Anterior cingulate cortex (tissue), 58 donors: ENCODE data around the gene CADM4.
"Not testable (repeated sequence)": the region's sequence is repeated elsewhere in the genome, so short reads cannot be mapped to it uniquely, and the experiment has no call there.

Source experiments
- DNase-seq, 58 donors: peaks; one replicate each; lab custom pipeline; 2025; lab: John Stamatoyannopoulos, UW

The CADM4 gene

DNA sequence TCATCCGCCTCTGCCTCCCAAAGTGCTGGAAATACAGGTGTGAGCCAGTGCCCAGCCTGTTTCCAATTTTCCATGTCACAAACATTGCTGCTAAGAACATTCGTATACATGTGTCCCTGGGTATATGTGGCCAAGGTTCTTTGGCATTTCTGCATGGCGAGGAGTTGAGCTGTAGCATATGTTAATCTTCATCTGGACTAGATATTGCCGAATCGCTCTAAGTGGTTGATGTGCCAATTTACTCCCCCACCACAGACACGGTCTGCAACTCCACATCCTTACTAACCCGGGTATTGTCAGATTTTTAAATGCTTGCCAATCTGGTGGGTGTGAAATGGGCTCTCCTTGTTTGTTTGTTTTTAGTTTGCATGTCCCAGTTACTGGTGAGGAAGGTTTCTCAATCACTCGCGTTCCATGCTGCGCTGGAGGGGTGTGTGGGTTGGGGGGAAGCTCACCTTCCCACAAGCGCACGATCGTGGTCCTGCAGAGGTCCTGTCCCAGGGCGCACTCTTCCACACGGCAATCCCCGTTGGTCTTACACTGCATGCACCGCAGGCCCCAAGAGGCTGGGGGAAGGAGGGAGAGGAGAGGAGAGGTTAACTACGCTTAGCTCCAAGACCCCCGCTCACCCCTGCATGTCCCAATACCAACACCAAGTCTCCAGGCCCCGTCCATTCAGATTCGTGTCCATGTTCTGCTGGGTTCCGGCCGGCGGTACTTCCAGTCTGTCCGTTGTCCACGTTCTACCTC lies 27.7 kb upstream of the CADM4 start:
- DNase-seq, result peak in 3 of 58 donors; percentile 1 to 28 (median 5)

DNA sequence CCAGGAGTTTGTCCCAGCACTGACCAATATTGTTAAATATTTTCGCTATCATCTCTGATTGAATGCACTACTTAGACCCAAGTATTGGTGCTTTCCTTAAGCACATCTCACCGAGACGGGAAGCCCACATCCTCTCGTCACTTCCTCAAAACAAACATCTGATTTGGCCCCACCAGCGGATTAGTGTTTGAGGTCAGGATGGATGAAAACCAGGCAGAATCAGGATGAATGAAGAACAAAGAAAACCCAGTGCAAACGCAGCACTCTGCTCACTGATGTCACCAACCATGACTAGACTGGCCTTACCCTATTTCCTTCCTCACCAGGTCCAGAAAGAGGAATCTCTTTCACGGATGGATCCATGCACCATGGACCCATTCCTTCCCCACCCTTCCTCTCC lies 24.4 kb upstream of the CADM4 start:
- peak in 2 of 58 donors; percentile 3 to 26 for DNase-seq

DNA sequence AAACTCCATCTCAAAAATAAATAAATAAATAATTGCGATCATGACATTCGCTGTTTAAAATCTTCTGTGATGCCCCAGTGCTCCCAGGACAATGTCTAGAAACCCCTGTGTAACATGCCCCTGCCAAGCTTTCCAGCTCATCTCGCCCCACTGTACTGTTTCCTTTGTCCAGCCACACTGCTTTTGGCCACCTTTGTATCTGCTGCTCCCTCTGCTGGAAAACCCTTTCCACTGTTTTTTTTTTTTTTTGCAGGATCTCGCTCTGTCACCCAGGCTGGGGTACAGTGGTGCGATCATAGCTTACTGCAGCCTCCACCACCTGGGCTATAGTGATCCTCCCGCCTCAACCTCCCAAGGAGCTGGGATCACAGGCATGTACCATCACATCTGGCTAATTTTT lies 22.8 kb upstream of the CADM4 start:
- DNase-seq, result peak in 1 of 58 donors; percentile 7

DNA sequence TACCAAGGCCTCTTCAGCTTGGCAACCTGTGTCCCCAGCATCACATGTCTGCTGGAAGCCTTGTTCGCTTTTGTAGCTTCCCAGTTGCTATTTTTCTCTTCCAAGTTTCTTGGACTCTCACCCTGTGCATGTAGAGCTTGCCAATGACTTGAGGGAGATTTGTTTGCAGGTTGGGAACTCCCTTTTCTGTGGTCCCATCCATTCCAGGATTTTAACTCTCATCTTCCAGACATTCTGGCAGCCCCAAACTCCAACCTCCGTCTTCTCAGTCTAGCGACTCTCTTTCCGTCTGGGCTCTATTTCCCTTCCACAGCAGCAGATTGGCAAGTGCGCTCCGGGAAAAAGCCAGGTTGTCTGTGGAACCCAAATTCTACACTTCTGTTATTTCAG lies 21.3 kb upstream of the CADM4 start:
- DNase-seq, result peak in 16 of 58 donors; percentile 3 to 60 (median 16)

DNA sequence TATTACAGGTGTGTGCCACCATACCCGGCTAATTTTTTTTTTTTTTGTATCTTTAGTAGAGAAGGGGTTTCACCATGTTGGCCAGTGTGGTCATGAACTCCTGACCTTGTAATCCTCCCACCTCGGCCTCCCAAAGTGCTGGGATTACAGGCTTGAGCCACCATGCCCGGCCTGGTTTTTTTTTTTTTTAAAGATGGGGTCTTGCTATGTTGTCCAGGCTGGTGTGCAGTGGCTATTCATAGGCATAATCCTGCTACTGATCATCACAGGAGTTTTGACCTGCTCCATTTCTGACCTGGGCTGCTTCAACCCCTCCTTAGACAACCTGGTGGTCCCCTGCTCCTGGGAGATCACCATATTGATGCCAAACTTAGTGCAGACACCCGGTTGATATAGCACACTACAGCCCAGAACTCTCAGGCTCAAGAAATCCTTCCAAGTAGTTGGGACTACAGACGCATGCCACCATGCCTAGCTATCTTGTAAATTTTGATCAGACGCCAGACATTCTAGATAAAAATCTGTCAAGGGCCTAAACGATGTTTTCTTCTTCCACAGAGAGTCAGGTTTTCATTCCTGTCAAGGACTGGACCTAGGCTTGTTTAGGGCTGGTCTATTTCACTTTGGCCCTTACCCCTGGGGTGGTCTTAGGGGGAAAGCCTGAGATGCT lies 20.8 kb upstream of the CADM4 start:
- DNase-seq, result no peak

DNA sequence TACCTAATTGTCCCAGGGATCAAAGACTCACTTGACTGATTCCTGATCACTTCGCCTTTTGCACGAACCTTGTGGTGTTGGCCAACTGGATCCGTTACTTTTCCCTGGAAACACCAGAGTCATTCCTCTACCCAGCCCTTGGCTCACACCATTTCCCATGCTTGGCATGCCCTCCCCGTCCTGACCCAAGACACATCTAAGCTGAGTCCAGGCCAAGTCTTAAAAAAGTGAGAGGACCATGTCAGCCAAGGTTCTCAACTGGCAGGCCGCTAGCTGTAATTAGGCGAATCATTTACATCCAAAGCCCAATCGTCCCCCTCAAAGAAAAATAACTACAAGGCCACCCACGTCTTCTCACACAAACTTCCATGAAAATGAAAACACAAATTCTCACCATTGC lies 18.8 kb upstream of the CADM4 start:
- DNase-seq, result peak in 16 of 58 donors; percentile 8 to 69 (median 30)

DNA sequence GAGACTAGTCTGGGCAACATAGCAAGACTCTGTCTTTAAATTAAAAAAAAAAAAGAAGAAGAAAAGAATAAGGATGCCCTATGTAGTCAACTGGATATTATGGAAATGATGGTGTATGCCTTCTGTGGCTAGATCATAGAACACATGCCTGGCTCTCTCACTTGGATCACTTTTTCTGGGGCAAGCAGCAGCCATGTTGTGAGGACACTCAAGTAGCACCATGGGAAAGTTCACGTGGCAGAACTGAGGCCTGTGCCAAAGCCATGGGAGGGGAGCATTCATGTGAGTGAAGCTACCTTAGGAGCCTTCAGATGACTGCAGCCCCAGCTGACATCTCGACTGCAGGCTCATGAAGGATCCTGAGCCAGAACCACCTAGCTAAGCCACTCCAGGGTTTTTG lies 18.4 kb upstream of the CADM4 start:
- no peak for DNase-seq

DNA sequence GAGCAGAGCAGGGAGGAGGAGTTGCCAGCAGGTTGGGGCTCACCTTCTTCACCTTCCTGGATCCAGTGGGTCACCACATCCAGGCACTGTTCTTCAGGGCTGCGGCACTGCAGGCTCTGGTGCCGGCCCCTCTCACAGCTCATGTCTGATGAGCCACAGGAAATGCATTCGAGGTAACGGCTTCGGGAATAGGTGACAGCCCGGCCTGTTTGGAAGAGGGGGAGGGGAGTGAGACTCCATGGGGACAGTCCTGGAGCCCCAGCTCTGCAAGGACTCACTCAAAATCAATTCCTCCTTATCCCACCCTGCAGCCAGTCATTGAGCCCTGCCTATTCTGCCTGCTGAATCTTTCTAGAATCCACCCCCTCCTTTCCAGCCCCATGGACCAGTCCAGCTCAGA lies 16.8 kb upstream of the CADM4 start:
- no peak for DNase-seq

DNA sequence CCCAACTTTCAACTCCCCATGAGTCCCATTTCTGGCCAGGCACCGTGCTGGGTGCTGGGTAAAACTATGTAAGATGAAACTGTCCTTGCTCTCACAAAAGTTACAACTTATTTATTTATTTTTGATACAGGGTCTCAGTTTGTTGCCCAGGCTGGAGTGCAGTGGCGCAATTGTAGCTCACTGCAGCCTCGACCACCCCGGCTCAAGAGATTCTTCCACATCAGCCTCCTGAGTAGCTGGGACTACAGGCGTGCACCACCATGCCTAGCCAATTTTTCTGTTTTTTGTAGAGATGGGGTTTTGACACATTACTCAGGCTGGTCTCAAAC lies 12.9 kb upstream of the CADM4 start:
- peak in 1 of 58 donors; percentile 26 for DNase-seq

DNA sequence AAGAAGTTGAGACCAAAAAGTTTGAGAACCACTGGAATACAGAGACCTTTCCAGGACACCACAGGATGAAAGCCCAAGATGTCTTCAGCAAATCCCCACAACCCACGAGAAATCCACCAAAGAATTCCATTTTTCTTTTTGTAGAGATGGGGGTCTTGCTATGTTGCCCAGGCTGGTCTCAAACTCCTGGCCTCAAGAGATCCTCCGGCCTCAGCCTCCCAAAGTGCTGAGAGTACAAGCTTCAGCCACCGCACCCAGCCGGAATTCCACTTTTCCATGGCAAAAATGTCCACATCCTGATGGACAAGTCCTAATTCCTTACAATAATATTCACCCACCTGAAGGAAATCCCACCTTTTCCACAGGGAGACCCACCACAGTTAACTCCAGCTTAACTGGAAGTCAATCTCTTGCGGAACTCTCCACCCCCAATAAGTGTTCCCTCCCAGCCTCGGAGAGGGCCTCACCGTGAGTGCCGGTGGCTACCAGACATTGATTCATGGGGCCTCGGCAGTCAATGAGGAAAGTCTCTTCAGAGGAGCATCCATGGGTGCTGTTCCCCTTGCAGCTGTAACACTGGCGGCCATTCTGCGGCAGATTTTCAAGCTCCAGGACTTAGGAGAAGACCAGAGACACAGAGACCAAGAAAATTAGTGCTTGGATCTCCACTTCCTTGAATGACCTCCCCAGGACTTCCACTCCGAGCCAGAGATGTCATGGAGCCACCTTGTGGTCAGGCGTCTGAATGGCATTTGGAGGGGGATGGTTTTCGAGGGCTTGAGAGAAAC lies 12.3 kb upstream of the CADM4 start:
- DNase-seq, result peak in 49 of 58 donors; percentile 9 to 78 (median 43)

DNA sequence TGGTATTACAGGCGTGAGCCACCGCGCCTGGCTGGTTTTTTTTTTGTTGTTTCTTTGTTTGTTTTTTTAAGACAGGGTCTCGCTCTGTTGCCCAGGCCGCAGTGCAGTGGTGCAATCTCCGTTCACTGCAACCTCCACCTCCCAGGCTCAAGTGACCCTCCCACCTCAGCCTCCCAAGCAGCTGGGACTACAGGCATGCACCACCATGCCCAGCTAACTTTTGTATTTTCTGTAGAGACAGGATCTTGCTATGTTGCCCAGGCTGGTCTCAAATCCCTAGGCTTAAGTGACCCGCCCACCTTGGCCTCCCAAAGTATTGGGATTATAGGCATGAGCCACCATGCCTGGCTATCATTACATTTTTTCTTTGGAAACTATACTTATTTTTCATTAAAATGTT lies 10.6 kb upstream of the CADM4 start:
- not testable (repeated sequence) for DNase-seq

DNA sequence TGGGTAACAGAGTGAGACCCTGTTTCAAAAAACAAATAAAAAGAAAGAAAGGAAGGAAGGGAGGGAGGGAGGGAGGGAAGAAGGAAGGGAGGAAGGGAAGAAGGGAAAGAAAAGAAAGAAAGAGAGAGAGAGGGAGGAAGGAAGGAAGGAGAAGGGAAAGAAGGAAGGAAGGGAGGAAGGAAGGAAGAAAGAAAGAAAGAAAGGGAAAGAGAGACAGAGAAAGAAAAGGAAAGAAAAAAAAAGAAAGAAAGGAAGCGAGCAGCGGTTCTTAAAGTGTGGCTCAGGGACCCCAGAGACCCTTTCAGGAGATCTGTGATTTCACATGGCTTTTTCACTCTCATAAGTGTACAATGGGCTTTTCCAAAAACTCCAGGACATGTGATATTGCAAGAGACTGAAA lies 9.9 kb upstream of the CADM4 start:
- DNase-seq, result no peak

DNA sequence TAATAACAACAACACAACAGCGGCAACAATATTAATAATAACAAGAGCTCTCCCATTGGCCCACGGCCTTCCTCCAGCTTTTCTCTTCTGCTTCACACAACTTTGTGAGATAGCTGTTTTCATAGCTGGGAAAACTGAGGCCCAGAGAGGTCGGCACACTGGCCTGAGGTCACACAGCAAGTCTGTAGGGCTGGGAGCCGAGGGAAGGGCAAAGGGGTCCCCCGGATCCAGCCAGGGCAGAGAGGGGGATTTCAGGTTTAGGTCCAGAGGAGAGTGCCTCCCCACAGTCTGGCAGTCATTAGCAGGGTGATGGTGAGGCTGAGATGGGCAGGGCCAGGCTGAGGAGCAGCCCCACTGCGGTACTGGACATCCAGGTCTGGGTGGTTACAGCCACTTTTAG lies 9.0 kb upstream of the CADM4 start:
- DNase-seq, result no peak

DNA sequence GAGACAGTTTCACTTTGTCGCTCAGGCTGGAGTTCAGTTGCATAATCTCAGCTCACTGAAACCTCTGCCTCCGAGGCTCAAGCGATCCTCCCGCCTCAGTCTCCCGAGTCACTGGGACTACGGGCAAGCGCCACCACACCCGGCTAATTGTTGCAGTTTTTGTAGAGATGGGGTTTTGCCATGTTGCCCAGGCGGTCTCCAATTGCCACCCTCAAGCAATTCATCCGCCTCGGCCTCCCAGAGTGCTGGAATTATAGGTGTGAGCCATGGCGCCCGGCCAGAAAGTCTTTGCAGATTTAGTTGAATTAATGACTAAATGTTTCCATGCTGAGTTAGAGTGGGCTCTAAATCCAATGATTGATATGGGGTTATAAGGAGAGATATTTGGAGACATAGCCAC lies 4.5 kb upstream of the CADM4 start:
- DNase-seq, result no peak

DNA sequence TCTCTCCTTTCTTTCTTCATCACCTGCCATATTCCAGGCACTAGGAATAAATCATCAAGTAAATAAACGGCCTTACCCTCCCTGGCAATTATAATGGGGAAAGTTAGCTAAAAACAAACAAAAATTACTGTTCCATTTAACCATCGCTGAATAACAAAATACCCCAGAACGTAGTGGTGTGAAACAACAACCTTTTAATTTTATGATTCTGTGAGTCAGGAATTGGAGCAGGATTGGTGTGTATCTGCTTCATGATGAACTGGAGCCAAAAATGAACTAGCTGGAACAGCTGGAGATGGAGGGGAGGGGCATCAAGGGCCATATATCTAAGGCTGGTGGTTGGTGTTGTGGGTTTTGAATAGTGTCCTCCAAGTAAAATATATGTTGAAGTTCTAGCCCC lies 3.7 kb upstream of the CADM4 start:
- no peak for DNase-seq

DNA sequence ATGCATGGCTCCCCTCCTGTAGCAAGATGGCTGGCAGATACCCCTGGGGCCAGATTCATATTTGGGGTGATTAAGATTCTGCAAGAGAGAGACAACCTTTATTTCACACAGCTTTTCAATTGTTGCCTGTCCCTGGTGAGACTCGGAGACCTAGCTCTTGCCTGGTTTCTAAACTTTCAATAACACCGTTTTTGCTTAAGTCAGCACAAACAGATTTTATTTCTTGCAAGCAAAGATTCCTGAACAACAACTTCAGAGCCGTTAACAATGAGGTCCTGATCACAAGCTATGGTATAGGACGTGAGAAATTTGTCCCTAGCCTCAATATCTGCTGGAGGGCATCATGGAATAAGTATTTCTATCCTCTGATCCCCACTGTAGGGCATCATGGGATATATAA lies 2.9 kb upstream of the CADM4 start:
- no peak for DNase-seq

DNA sequence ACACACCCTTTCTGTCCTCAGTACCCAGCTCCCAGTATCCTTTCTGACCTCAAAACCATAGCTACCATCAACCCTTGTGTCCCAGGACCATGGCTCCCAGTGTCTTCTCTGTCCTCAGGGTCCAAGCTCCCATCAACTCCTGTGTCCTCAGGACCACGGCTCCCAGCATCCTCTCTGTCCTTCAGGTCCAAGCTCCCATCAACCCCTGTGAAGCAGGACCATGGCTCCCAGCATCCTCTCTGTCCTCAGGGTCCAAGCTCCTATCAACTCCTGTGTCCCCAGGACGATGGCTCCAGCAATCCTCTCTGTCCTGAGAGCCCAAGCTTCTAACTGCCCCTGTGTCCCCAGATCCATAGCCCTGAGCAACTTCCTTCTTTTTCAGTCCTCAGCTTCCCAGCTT lies 1.7 kb upstream of the CADM4 start:
- DNase-seq, result no peak

DNA sequence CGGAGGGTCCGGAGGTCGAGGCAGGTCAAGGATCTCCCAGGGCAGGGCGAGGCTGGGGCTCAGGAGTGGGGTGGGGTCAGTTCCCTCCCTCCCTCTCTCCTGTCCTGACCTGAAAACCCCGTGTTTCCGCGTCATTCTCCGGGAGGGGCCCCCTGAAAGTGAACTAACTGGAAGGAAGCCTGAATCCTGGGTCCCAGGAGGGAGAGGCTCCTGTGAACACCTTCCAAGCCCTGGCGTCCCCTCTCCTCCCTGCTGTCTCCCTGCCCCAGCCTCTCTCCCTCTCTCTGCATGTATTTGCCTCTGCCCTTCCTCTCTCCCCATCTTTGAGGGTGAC lies 741 bp upstream of the CADM4 start:
- no peak for DNase-seq

DNA sequence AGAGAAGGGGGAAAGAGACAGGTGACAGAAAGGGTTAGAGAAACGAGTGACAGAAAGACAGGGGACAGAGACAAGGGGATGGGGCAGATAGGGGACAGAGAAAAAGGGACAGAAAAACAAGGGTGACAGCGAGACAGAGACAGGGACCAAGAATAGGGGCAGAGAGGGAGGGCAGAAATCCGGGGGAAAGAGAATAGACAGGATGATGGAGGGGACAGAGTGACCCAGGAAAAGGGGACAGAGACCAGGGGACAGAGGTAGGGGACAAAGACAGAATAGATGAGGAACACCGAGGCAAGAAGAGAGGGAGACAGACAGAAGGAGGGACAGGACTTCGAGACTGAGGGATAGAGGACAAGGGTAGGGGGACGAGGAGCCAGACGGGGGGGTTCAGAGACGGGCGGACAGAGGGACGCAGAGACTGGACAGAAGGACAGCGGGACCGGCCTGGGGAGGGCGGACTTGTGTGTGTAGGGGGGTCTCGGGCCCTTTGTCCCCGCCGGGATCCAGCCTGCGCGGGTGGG lies 593 bp downstream of the CADM4 start:
- no peak for DNase-seq

DNA sequence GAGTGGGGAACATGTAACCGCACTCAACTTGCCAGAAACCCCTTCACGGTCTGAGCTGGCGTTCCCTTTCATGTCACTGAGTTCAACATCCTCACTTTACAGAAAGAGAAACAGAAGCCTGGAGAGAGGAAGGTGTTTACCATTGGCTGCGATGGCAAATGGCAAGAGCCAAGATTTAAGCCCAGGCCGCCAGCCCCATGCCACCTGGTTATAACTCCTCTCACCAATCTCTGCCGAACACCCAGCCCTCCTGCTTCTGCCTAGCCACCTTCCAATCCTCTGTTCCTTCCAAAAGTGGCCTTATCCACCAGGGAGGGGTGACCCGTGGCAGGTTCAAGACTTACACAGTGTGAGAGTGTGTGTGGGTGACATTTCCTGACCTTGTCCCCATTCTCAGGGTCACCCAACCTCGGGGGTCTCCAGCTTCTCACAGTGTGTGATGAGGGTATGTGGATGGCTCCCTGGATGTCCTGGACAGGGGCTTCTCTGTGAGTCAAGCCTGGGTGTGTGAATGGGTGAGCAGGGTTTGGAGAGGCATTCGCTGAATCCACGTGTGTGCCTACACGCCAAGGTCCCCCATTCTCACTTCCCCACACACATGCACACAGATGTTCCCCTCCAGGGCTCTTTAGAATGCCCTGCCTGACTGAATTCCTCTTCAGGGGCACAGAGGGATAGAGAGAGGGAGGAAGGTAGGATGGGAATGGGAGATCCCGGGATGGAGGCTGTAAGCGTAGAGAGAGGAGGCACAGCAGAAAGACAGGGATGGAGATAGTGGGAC lies 1.2 kb downstream of the CADM4 start:
- DNase-seq, result peak in 5 of 58 donors; percentile 9 to 24 (median 12)
